HG02840 (cell line): Measurements from ENCODE around the gene ZNF664.
"Not testable (repeated sequence)": the region's sequence is repeated elsewhere in the genome, so short reads cannot be mapped to it uniquely, and the experiment has no call there.

Source experiments
- ATAC-seq: cut with Tn5 transposase; IDR thresholded peaks from one replicate; pipeline ENCODE4 v1.9.1; 2021; ENCODE audit warnings: mild to moderate bottlenecking, moderate library complexity, moderate number of reproducible peaks; ENCODE audit not compliant: unreplicated experiment, low FRiP score

Gene ZNF664

GRCh38 chr12:123941000-123941399, 32.0 kb upstream of the ZNF664 start:
- ATAC-seq: no peak

- no peak for ATAC-seq
Measured at GRCh38 chr12:123941624-123942237, 31.3 kb upstream of the ZNF664 start.

GRCh38 chr12:123942238-123942653, 30.8 kb upstream of the ZNF664 start:
- no peak for ATAC-seq

DNA sequence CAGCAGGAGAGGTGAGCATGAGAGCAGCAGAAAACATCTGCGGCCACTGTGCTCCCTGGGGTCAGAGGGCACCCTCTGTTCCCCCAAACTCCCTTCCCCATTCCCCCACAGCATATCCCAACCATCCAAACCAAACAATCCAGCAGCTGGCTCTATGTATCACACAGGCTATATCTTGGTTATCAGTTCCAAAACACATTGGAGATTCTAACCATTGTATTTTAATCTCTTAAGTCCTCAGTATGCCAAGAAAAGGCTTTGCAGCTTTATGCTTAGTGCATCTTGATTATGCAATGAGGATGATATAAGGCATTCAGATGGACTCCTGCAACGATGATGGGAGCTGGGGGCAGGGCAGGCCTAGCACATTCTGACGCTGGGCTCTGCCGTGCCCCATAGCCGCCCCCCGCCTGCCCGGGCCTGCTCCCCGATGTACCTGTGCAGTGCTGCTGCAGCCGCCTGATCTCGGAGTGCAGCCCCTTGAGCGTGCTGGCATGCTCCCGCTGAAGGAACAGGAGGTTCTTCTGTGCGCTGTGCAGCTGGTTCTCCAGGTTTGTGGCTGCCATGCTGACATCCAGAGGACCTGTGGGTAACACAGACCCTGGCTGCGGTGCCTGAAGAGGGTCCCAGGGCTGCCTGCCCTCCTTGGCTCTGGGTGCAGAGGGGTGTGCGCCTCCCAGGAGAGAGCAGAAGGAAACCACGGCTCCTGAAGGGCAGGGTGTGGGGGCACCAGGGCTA, 29.9 kb upstream of the ZNF664 start:
- ATAC-seq: no peak

GRCh38 chr12:123943816-123944215, 29.2 kb upstream of the ZNF664 start:
- no peak for ATAC-seq

GRCh38 chr12:123944696-123945095, 28.3 kb upstream of the ZNF664 start:
- ATAC-seq: no peak

DNA sequence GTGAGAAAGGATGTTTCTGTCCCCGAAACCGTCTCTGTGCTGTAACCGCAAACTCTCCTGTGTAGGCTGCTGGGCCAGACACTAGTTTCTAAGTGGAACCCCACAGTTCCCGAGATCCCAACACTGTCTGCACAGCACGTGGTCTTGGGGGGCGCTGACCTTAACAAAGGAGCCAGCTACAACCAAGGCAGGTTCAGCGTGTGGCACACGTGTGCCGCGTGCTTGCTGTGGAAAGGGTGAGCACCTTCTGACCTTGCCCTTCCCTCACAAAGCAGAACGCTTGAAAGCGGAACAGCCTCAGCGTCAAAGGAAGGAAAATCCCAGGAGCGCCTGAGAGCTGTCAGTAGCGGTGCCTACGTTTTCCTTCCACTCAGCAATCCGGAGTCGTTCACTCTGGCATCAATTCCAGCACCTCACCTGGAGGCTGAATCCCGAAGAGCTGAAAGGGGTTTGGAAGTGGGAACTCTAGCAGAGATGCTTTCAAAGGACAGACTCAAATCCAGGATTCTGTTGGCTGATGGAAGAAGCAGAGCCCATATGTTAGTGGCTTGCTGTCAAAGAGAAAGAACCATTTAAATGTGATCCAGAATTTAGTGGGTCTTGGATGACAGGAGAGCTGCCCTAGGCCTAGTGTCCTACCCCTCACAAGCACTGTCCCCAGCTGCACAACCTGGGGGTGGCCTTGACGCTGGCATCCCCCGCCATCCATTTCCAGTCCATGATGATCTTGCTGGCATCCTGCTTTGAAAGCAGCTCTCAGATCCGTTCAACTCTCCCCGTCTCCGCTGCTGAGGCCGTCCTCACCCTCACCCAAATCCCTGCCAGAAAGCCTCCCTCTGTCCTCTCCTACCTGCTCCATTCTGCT, 27.5 kb upstream of the ZNF664 start:
- no peak for ATAC-seq

- no peak for ATAC-seq
Measured at GRCh38 chr12:123946152-123946515, 26.9 kb upstream of the ZNF664 start.

- not testable (repeated sequence) for ATAC-seq
Measured at GRCh38 chr12:123946516-123947505, 26.2 kb upstream of the ZNF664 start.

- ATAC-seq: not testable (repeated sequence)
Measured at GRCh38 chr12:123947531-123947930, 25.5 kb upstream of the ZNF664 start.

DNA sequence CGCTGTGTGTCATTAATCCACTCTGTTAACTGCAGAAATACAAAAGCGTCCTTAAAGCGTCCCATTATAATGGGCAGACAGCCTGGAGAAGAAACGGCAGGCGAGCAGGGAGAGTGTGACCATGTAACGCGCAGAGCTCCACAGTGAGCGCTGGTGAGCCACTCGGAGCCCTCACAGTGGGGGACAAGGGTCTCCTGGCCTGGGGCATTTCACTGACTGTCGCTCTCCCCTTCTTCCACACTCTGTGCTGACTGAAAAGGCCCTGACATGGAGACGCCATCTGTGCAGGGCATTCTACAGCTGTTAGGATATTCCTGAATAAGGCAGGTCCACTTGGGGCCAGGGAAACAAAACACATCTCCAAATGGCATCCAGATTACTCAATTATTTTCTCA, 24.6 kb upstream of the ZNF664 start:
- ATAC-seq: no peak

GRCh38 chr12:123948796-123949769, 23.9 kb upstream of the ZNF664 start:
- ATAC-seq: no peak

GRCh38 chr12:123949770-123950165, 23.2 kb upstream of the ZNF664 start:
- no peak for ATAC-seq

DNA sequence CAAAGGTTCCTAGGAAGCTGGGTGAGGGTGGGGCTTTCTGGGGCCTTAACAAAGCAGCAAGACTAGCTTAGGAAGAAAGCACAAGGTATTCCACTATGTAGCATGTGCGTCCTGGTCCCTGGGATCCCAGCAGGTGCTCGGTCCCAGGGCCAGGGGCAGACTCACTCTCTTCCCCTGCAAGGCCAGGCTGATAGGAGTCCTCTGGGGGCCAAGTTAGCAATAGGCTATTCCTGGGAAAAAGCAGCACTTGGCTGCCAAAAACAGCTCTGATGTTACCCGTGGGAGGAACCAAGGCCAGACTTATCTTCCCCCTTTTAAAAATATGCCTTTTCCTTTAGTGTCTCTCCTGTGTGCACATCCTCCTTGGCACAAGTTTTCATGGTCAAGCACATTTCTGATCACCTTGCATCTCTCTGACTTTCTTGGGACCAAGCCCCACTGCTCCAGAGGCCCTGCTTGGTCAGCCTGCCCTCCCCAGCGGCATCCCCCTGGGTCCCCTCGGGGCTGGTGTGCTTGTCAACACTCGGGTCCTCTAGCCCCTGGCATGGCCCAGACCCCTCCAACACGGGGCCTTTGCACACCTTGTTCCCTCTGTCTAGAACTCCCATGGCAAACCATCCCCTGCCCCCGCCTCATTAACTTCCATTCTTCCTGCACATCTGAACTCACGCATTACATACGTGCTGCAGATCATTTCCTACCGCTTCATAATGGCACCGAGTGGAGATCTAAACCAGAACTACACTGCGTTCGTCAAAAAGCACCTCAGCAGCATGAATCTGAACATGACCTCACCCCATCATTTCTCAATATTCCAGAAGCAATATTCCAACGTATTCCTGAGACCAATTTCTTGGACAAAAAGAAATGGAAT, 22.3 kb upstream of the ZNF664 start:
- ATAC-seq: no peak

- no peak for ATAC-seq
Measured at GRCh38 chr12:123951467-123951866, 21.5 kb upstream of the ZNF664 start.

GRCh38 chr12:123952037-123952436, 21.0 kb upstream of the ZNF664 start:
- no peak for ATAC-seq

- ATAC-seq: no peak
Measured at GRCh38 chr12:123954647-123955350, 18.2 kb upstream of the ZNF664 start.
